Measurements from ENCODE around the gene CFAP107.

The CFAP107 gene

DNA sequence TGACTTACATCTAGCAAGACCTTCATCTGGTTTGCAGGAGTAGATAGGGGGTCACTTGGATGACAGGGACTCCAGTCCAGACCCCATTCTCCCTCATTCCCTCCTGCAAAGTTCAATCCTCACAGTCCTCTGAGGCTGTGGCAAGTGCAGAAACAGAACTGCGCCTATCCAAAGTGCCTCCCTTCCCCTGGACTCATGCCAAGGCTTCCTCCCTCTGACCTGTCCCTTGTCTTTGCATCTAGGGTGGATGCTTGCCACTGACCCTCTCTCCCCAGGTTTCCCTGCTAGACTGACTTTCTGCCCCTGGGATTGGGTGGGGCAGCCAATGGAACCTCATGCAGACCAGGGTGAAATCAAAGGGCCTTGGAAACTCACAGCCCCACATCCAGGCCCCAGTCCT, 63.9 kb downstream of the CFAP107 start:
- H3K36me3 ChIP-seq = no peaks in the 10 kb centered on the region
- H3K27ac ChIP-seq = no peak overlapping the region
- H3K27me3 ChIP-seq = no peaks in the 10 kb centered on the region
- no peaks in the 10 kb centered on the region for H3K9me3 ChIP-seq
- no peaks in the 10 kb centered on the region for H3K4me1 ChIP-seq (ENCODE audit: control insufficient read depth in 1 of 2, insufficient read depth in 1 of 2, low read depth in 1 of 2, low read length in 1 of 2)
- TF ChIP-seq, protein P1, sequence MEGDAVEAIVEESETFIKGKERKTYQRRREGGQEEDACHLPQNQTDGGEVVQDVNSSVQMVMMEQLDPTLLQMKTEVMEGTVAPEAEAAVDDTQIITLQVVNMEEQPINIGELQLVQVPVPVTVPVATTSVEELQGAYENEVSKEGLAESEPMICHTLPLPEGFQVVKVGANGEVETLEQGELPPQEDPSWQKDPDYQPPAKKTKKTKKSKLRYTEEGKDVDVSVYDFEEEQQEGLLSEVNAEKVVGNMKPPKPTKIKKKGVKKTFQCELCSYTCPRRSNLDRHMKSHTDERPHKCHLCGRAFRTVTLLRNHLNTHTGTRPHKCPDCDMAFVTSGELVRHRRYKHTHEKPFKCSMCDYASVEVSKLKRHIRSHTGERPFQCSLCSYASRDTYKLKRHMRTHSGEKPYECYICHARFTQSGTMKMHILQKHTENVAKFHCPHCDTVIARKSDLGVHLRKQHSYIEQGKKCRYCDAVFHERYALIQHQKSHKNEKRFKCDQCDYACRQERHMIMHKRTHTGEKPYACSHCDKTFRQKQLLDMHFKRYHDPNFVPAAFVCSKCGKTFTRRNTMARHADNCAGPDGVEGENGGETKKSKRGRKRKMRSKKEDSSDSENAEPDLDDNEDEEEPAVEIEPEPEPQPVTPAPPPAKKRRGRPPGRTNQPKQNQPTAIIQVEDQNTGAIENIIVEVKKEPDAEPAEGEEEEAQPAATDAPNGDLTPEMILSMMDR (IDR thresholded peaks at IDR 0.05) = no peak
- H3K4me3 ChIP-seq (ENCODE audit: low read depth in 1 of 2, low read length in 1 of 2) = no peak overlapping the region

DNA sequence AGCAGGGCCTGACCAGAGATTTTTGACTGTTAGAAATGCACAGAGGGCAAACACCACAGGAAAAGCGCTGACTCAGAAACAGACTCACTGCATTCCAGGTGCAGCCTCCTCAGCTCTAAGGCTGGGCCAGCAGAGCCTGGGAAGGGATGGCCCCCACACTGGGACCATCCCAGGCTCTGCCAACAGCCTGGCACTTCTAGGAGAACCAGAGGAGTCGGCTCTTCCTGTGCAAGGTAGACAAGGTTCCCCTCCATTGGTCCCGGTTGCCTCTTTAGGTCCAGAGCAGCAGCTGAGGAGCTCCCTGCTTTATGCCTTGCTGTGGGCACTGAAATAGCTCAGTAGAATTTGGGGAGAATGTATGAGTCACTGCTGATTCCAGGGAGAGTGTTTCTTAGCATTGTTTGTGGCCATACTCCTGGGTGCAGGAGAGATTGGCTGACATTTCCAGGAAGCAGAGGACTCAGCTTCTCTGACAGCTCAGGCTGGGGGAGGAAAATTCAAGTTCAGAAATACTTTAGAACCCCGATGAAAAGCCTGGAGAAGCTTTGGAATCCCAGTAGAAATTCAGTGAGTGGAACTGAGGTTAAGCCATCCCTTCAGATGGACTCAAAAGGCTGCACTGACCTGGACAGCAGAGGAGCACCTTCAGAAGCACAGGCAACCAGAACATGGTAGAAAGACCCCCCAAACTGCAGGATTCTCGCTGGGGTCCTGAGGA, 64.8 kb downstream of the CFAP107 start:
- H3K4me1 ChIP-seq (ENCODE audit: control insufficient read depth in 1 of 2, insufficient read depth in 1 of 2, low read depth in 1 of 2, low read length in 1 of 2) = no peaks in the 10 kb centered on the region
- TF ChIP-seq, protein P1 (IDR thresholded peaks at IDR 0.05) = no peak
- no peaks in the 10 kb centered on the region for H3K9me3 ChIP-seq
- no peak overlapping the region for H3K27ac ChIP-seq
- H3K27me3 ChIP-seq = no peaks in the 10 kb centered on the region
- H3K4me3 ChIP-seq (ENCODE audit: low read depth in 1 of 2, low read length in 1 of 2) = no peak overlapping the region
- H3K36me3 ChIP-seq = no peaks in the 10 kb centered on the region

DNA sequence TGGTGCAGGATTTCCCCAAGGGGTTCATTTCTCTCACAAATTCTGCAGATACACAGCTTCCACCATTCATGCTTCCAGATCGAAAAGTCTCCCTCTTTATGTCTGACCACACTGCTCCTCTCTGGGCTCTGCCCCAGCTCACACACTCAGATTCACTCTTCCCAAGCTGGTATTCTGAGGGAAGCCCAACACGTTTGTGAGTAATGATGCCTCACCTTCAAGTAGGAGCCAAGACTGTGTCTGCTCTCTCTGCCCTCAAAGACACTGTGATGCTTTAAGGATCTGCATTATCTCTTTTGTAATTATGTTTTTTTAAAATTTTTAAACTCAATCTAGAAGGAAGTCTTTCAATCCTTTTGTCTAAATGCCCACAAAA, 65.4 kb downstream of the CFAP107 start:
- no peaks in the 10 kb centered on the region for H3K9me3 ChIP-seq
- H3K4me1 ChIP-seq (ENCODE audit: control insufficient read depth in 1 of 2, insufficient read depth in 1 of 2, low read depth in 1 of 2, low read length in 1 of 2) = no peaks in the 10 kb centered on the region
- no peak overlapping the region for H3K4me3 ChIP-seq (ENCODE audit: low read depth in 1 of 2, low read length in 1 of 2)
- no peak overlapping the region for H3K27ac ChIP-seq
- no peaks in the 10 kb centered on the region for H3K36me3 ChIP-seq
- no peaks in the 10 kb centered on the region for H3K27me3 ChIP-seq
- TF ChIP-seq, protein P1 (IDR thresholded peaks at IDR 0.05) = no peak
